ENCODE measurements around the gene CERS6.
"Not testable (repeated sequence)": the region's sequence is repeated elsewhere in the genome, so short reads cannot be mapped to it uniquely, and the experiment has no call there.

Gene CERS6

GRCh38 chr2:168455645-168456520, at the start of gene CERS6:
Gene CERS6, plus strand, starts transcription at chr2:168456272. Its CDS starts 177 bp downstream, at chr2:168456449.
- peak; percentile 97 for DNase-seq

- not testable (repeated sequence) for DNase-seq
Observed at GRCh38 chr2:168412301-168412700, 43.8 kb upstream of the CERS6 start.

- not testable (repeated sequence) for DNase-seq
Observed at GRCh38 chr2:168413101-168413500, 43.0 kb upstream of the CERS6 start.

- DNase-seq = no peak
Observed at GRCh38 chr2:168416555-168416954, 39.5 kb upstream of the CERS6 start.

- DNase-seq = no peak
Observed at GRCh38 chr2:168422584-168422983, 33.5 kb upstream of the CERS6 start.

GRCh38 chr2:168424112-168424951, 31.7 kb upstream of the CERS6 start:
- no peak for DNase-seq

- DNase-seq = no peak
Observed at GRCh38 chr2:168424971-168425370, 31.1 kb upstream of the CERS6 start.

GRCh38 chr2:168426861-168427260, 29.2 kb upstream of the CERS6 start:
- no peak for DNase-seq

- no peak for DNase-seq
Observed at GRCh38 chr2:168427451-168427850, 28.6 kb upstream of the CERS6 start.

- DNase-seq = no peak
Observed at GRCh38 chr2:168428431-168428830, 27.6 kb upstream of the CERS6 start.

GRCh38 chr2:168429988-168430387, 26.1 kb upstream of the CERS6 start:
- DNase-seq = no peak

- DNase-seq = no peak
Observed at GRCh38 chr2:168430431-168430830, 25.6 kb upstream of the CERS6 start.

- DNase-seq = no peak
Observed at GRCh38 chr2:168431301-168432024, 24.6 kb upstream of the CERS6 start.

- no peak for DNase-seq
Observed at GRCh38 chr2:168432100-168432499, 24.0 kb upstream of the CERS6 start.

GRCh38 chr2:168432565-168433186, 23.4 kb upstream of the CERS6 start:
- DNase-seq = no peak

- no peak for DNase-seq
Observed at GRCh38 chr2:168433527-168433926, 22.5 kb upstream of the CERS6 start.

- DNase-seq = peak; percentile 58
Observed at GRCh38 chr2:168434146-168434545, 21.9 kb upstream of the CERS6 start.

- DNase-seq = no peak
Observed at GRCh38 chr2:168436840-168437239, 19.2 kb upstream of the CERS6 start.

- no peak for DNase-seq
Observed at GRCh38 chr2:168438553-168438952, 17.5 kb upstream of the CERS6 start.

- no peak for DNase-seq
Observed at GRCh38 chr2:168439536-168439935, 16.5 kb upstream of the CERS6 start.

- DNase-seq = no peak
Observed at GRCh38 chr2:168441214-168441872, 14.7 kb upstream of the CERS6 start.

GRCh38 chr2:168443818-168444217, 12.3 kb upstream of the CERS6 start:
- DNase-seq = no peak
